Putamen (tissue), 1 donor: ENCODE results near the gene AGBL2.

Source experiments
- DNase-seq: peaks from one replicate; pipeline ENCODE4 v3.0.0-alpha.2; 2016; ENCODE audit warnings: low spot score

Gene AGBL2

DNA sequence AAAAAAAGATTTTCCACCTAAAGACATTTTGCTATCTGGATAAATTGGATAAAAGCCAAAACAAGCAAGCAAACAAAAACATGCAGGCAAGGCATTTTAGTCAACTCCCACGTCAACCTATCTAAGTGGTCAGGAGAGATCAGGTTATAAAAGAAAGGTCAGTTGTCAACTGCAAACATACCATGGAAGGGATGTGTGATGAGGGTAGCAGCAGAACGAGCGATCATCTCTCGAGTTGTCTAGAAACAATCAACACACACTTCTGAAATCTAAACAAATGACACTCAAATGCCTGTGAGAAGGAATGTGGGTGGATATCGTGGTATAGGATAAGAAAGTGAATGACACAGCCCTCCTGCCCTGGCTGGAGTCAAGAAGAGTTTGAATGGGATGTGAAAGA lies 83.7 kb downstream of the AGBL2 start:
- no peak for DNase-seq

DNA sequence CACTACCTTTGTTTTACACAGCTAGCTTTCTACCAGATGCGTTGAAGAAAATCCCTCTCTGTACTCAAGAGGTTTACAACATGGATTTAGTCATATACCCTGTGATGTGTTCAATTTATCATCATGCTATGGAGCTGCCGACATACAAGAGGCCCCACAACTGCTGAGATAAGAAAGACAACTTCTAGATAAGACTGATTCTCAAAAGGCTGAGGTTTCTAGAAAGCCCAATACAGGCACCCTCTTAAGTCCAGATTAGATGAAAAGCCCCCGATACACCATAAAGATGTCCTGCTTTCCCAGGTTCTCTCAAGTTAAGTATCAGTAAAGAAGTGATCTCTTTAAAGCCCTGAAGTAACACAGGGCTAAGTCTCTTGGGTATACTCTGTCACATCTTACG lies 87.1 kb downstream of the AGBL2 start:
- DNase-seq = no peak

GRCh38 chr11:47626234-47626633 lies 88.9 kb downstream of the AGBL2 start:
- no peak for DNase-seq

GRCh38 chr11:47620836-47621378 lies 94.3 kb downstream of the AGBL2 start:
- DNase-seq = no peak

DNA sequence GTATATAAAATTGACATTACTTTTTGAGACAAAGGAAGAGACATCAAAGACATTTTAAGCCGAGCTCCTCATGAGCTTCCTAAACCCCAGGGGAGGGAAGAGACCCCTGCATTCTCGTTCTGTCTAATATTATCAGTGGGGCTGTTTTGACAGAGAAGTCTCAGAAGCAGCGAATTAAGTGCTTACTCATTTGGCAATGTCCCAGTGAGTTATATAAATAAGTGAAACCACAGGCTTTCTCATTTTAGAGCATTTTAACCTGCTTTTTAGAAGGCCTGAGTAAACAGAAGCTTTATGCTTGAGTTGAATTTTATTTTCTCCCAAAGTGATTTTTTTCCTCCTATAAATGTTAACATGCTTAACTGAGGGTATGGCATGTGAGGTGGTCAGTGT lies 97.8 kb downstream of the AGBL2 start:
- DNase-seq = no peak

- DNase-seq = peak; percentile 78
These were observed 98.3 kb downstream of the AGBL2 start for GRCh38 chr11:47616726-47617416.

DNA sequence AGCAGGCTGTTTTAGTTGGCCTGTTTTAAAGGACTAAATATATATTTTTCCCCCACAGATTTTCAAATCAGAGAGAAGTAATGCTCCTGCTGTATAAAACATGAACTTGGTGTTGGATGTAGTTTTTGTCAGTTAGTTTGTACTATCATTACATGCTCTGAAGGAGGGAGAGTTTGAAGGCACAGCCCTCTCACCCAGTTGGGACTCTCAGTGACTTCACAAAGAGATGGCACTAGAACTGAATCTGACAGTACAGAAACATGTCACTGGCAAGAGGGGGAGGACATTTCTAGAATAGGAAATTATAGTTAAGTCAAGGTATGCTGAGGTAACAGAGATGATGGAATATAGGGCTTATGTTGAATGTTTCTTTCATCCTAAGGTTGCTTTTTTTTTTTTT lies 99.9 kb downstream of the AGBL2 start:
- peak; percentile 81 for DNase-seq

DNA sequence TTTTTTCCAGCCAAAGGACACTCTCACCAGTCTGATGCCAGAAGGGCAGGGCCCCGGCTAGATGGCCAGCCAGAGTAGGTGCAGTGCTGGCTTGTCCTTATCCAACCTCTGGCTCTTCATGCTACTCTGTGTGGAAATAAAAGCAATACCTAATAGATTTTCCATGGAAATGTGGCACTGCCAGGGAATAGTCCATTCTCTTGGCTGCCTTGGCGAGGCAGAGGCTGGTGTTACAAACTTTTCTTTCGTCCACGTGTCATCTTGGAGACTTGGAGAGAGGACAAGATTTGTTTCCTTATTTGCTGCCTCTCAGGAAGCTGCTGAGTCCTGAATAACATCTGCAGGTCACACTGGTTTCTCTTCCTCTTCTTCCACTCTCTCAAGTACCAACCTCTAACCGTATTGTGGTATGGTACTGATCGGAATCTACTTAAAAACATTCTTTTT lies 103.8 kb downstream of the AGBL2 start:
- no peak for DNase-seq

DNA sequence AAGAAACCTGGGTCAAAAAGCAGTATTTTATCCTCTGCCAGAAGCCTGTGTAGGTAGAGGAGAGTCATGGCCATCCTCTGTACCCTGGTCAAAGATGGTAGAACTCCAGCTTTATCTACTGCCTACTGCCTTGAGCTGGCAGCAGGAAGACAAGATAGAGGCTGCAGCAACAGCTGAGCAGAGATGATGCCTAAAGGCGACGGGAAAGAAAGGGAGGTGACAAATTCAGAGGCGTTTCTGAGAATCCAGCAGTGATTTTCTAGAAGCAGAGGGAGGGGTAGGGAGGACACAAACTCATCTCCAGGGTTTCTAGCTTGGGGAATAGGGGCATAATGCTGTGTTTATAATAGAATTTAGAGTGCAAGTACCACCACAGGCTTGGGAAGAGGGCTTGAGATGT lies 105.5 kb downstream of the AGBL2 start:
- DNase-seq = no peak
